GM19468 (cell line): ENCODE results near the gene PRPF40A.

Source experiments
- ATAC-seq: cut with Tn5 transposase; IDR thresholded peaks from one replicate; pipeline ENCODE4 v1.9.1; 2021; ENCODE audit warnings: mild to moderate bottlenecking, moderate library complexity, moderate number of reproducible peaks; ENCODE audit not compliant: unreplicated experiment; ENCODE audit errors: extremely low read depth

Gene PRPF40A

GRCh38 chr2:152718909-152719645 is 1.8 kb upstream of the PRPF40A start:
- no peak for ATAC-seq

- ATAC-seq = peak; percentile 52
Observed at GRCh38 chr2:152718076-152718908, 1.0 kb upstream of the PRPF40A start, which contains the start of gene ARL6IP6. Gene ARL6IP6 (plus strand): TSS chr2:152718620. CDS start chr2:152718625, 5 bp downstream.

GRCh38 chr2:152716805-152717227 is 445 bp downstream of the PRPF40A start:
- no peak for ATAC-seq

GRCh38 chr2:152715854-152716428 is 1.3 kb downstream of the PRPF40A start:
- ATAC-seq = no peak

- no peak for ATAC-seq
Observed at GRCh38 chr2:152715112-152715511, 2.1 kb downstream of the PRPF40A start.

- ATAC-seq = no peak
Observed at GRCh38 chr2:152710713-152711112, 6.5 kb downstream of the PRPF40A start.

GRCh38 chr2:152708742-152709141 is 8.5 kb downstream of the PRPF40A start:
- no peak for ATAC-seq

GRCh38 chr2:152706477-152707021 is 10.7 kb downstream of the PRPF40A start:
- ATAC-seq = no peak

- ATAC-seq = no peak
Observed at GRCh38 chr2:152701198-152701597, 16.1 kb downstream of the PRPF40A start.

- ATAC-seq = no peak
Observed at GRCh38 chr2:152696476-152696875, 20.8 kb downstream of the PRPF40A start.

GRCh38 chr2:152695763-152696162 is 21.5 kb downstream of the PRPF40A start:
- ATAC-seq = no peak

- ATAC-seq = peak; percentile 53
Observed at GRCh38 chr2:152694161-152694661, 23.1 kb downstream of the PRPF40A start.

- ATAC-seq = peak; percentile 85
Observed at GRCh38 chr2:152693033-152693432, 24.2 kb downstream of the PRPF40A start.

- no peak for ATAC-seq
Observed at GRCh38 chr2:152686321-152686720, 30.9 kb downstream of the PRPF40A start.

GRCh38 chr2:152683400-152683799 is 33.9 kb downstream of the PRPF40A start:
- no peak for ATAC-seq

- ATAC-seq = no peak
Observed at GRCh38 chr2:152682663-152683062, 34.6 kb downstream of the PRPF40A start.

- no peak for ATAC-seq
Observed at GRCh38 chr2:152678808-152679207, 38.5 kb downstream of the PRPF40A start.

GRCh38 chr2:152676461-152676860 is 40.8 kb downstream of the PRPF40A start:
- ATAC-seq = no peak

GRCh38 chr2:152674334-152674733 is 42.9 kb downstream of the PRPF40A start:
- ATAC-seq = no peak

- ATAC-seq = no peak
Observed at GRCh38 chr2:152664725-152665124, 52.5 kb downstream of the PRPF40A start.
